Endodermal cell (in vitro differentiated cells): ENCODE results near the gene USP31. TPM values are rescaled to one million over a fixed set of nuclear protein-coding genes. Genes with fewer than 3 reads are reported as not detected.

Experiments
- DNase-seq: peaks from one replicate; pipeline ENCODE4 v3.0.0-alpha.2; 2017
- H3K27ac ChIP-seq: 2 replicates; pipeline ENCODE4 v1.5.1; 2013; ENCODE audit warnings: mild to moderate bottlenecking, low read depth, low read length, moderate library complexity
- H3K27me3 ChIP-seq: 2 replicates; pipeline ENCODE4 v1.6.1; 2013; ENCODE audit warnings: mild to moderate bottlenecking, low read length, moderate library complexity; ENCODE audit not compliant: insufficient read depth, control insufficient read depth, poor library complexity, severe bottlenecking
- H3K36me3 ChIP-seq: 2 replicates; pipeline ENCODE4 v1.7.0; 2013; ENCODE audit warnings: mild to moderate bottlenecking, low read length, moderate library complexity; ENCODE audit not compliant: control insufficient read depth, insufficient read depth
- H3K4me1 ChIP-seq: one replicate; pipeline ENCODE4 v1.7.0; 2013; ENCODE audit warnings: low read length; ENCODE audit not compliant: control insufficient read depth, insufficient read depth
- H3K4me3 ChIP-seq: 2 replicates; pipeline ENCODE4 v1.5.1; 2013; ENCODE audit warnings: mild to moderate bottlenecking, low read length, moderate library complexity
- H3K9ac ChIP-seq: 2 replicates; pipeline ENCODE4 v1.6.1; 2013; ENCODE audit warnings: mild to moderate bottlenecking, low read length, moderate library complexity; ENCODE audit not compliant: poor library complexity, severe bottlenecking; ENCODE audit errors: extremely low read depth
- H3K9me3 ChIP-seq: 2 replicates; pipeline ENCODE4 v1.6.1; 2013; ENCODE audit warnings: mild to moderate bottlenecking, low read length, moderate library complexity; ENCODE audit not compliant: control insufficient read depth
- H3K27ac Mint-ChIP-seq: 2 replicates; pipeline ENCODE4 v1.8.0; 2020; ENCODE audit warnings: mixed read lengths
- H3K27me3 Mint-ChIP-seq: 2 replicates; pipeline ENCODE4 v1.8.0; 2021; ENCODE audit warnings: mild to moderate bottlenecking, mixed read lengths; ENCODE audit not compliant: insufficient read depth
- H3K36me3 Mint-ChIP-seq: 2 replicates; pipeline ENCODE4 v1.8.0; 2020; ENCODE audit warnings: low read depth, mixed read lengths
- H3K4me1 Mint-ChIP-seq: 2 replicates; pipeline ENCODE4 v1.8.0; 2020; ENCODE audit warnings: mixed read lengths
- H3K4me3 Mint-ChIP-seq: 2 replicates; pipeline ENCODE4 v1.8.0; 2020; ENCODE audit warnings: mild to moderate bottlenecking, moderate library complexity, mixed read lengths
- H3K9me3 Mint-ChIP-seq: 2 replicates; pipeline ENCODE4 v1.8.0; 2020; ENCODE audit warnings: mild to moderate bottlenecking, mixed read lengths
- WGBS, 2 experiments: methylation state at CpG; one replicate each; pipeline versions ENCODE4 v1.1.5 to v1.1.7; 2013; ENCODE audit warnings: missing lambda C conversion rate in 2 of 2, mixed read lengths in 1 of 2; ENCODE audit not compliant: insufficient coverage in 1 of 2, insufficient read length in 1 of 2; 5-methylcytosine and 5-hydroxymethylcytosine counted together
- total RNA-seq, 2 donors: library from RNA; stranded (reverse); fragmentation: NEBNext Ultra II Directional in 1 of 2; extraction: Animal tissue kit (Norgen Biotek cat#: 25700) in 1 of 2; gene quantifications; 2 replicates in 1 of 2; 3 replicates in 1 of 2; pipeline ENCODE4 v1.2.1, GENCODE V29; 2021
- TF ChIP-seq, protein P1 (sequence below): fragments of 200-600 bp; sonication (generic); conservative IDR thresholded peaks from 2 replicates; pipeline ENCODE4 v1.5.0; 2021; ENCODE audit warnings: antibody characterized with exemption, mild to moderate bottlenecking

Gene USP31
- total RNA-seq, 2 donors from 2014 or later, result 19.9 to 22.1 TPM

DNA sequence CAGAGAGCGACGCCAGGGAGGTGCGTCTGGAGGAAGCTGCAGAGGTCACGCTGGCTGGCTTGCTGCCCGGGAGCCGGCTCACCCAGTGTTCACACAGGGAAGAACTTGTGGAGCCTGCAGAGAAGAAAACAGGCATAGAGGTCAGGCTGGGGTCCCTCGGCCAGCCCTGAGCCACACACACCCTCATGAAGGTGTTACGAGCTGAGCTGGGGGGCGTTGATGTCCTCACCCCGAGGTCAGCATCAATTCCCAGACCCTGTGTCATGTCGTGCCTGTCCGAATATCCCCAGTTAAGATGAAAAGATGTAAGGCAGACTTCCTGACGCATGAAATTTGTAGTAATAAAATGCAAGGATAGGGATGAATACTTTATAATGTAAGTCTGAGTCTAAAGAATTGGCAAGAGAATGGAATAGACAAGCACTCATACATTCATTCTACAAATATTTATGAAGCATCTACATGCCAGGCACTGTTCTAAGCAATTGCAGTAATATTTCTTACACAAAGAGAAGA is 77.1 kb downstream of the USP31 start:
- H3K27me3 Mint-ChIP-seq, result no peaks in the 10 kb centered on the region
- Histone ChIP-seq H3K9ac (no peak overlapping the region), H3K4me1 (no peaks in the 10 kb centered on the region), H3K9me3 (no peaks in the 10 kb centered on the region), H3K4me3 (no peak overlapping the region), H3K27ac (no peak overlapping the region), H3K36me3 (peaks cover 72% of the 10 kb centered on the region), H3K27me3 (no peaks in the 10 kb centered on the region)
- peak overlapping the region; percentile 13 for H3K27ac Mint-ChIP-seq
- no peaks in the 10 kb centered on the region for H3K9me3 Mint-ChIP-seq
- DNase-seq, result no peak
- peaks cover 67% of the 10 kb centered on the region for H3K36me3 Mint-ChIP-seq
- 92 to 93% methylated on average over 7 to 13 of the region's 13 CpGs for WGBS, 2 experiments
- H3K4me1 Mint-ChIP-seq, result no peaks in the 10 kb centered on the region
- no peak overlapping the region for H3K4me3 Mint-ChIP-seq
- TF ChIP-seq, protein P1, sequence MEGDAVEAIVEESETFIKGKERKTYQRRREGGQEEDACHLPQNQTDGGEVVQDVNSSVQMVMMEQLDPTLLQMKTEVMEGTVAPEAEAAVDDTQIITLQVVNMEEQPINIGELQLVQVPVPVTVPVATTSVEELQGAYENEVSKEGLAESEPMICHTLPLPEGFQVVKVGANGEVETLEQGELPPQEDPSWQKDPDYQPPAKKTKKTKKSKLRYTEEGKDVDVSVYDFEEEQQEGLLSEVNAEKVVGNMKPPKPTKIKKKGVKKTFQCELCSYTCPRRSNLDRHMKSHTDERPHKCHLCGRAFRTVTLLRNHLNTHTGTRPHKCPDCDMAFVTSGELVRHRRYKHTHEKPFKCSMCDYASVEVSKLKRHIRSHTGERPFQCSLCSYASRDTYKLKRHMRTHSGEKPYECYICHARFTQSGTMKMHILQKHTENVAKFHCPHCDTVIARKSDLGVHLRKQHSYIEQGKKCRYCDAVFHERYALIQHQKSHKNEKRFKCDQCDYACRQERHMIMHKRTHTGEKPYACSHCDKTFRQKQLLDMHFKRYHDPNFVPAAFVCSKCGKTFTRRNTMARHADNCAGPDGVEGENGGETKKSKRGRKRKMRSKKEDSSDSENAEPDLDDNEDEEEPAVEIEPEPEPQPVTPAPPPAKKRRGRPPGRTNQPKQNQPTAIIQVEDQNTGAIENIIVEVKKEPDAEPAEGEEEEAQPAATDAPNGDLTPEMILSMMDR, result no peak

DNA sequence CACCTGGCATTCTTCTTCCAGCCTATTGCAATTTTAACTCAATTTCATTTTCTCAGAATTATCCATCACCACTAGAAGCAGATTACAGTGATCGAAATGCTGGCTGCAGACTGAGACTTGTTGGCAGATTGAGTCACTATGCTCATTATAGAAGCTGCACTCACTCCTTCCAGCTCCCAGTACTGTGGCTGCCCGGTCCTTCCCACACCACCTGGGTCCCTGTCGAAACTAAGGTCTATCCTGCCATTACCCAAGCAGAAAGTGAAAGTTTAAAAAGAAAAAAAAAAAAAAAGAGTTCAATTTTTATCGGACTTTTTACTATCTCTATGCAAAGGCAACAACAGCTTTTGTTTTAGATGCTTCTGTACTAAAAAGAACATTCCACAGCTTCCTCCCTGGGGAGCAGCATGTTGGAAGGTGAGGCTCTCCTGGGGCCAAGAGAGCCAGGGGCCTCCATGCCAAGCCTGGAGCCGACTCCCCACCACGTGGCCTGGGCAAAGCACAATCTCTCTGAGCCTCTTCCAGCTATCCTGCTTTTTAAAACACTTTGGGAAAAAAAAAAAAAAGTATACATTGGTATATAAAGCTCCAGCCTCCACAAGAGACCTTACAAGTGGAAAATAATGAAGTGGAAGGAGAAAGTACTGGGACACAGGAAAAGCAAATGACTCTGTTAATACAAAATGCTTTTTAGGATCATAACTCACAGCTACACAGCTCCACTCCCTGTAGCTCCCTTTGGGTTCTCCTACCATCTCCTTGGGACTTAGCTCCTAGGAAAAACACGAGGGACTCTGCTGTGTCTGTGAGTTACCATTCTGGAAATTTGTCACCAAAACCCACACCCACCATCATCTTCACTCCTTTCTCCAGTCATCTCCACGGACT is 77.8 kb downstream of the USP31 start:
- 87 to 93% methylated on average over 3 to 8 of the region's 8 CpGs for WGBS, 2 experiments
- no peak overlapping the region for H3K4me3 ChIP-seq
- no peak overlapping the region for H3K4me3 Mint-ChIP-seq
- H3K36me3 Mint-ChIP-seq, result peaks cover 62% of the 10 kb centered on the region
- no peaks in the 10 kb centered on the region for H3K9me3 ChIP-seq
- no peaks in the 10 kb centered on the region for H3K4me1 Mint-ChIP-seq
- no peaks in the 10 kb centered on the region for H3K27me3 ChIP-seq
- no peak overlapping the region for H3K9ac ChIP-seq
- peak overlapping the region; percentile 13 for H3K27ac Mint-ChIP-seq
- H3K9me3 Mint-ChIP-seq, result no peaks in the 10 kb centered on the region
- no peaks in the 10 kb centered on the region for H3K27me3 Mint-ChIP-seq
- no peak for DNase-seq
- H3K36me3 ChIP-seq, result peaks cover 78% of the 10 kb centered on the region
- no peak overlapping the region for H3K27ac ChIP-seq
- H3K4me1 ChIP-seq, result no peaks in the 10 kb centered on the region
- TF ChIP-seq, protein P1, result no peak

DNA sequence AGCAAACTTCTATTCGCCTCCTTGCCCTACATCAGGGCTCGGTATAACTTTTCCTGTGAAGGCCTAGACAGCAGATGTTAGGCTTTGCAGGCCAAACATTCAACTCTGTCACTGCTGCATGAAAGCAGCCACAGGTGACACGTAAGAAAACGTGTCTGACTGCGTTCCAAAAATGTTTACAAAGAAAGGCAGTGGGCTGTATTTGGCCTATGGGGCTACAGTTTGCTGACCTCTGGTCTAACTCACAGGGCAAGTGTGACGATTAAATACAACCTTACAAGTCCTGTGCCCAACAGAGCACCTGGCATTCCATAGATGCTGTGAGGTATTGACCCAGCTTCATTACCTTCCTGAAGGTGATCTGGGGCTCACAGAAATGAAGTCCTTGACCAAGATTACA is 79.4 kb downstream of the USP31 start:
- Histone ChIP-seq H3K4me1 (no peaks in the 10 kb centered on the region), H3K4me3 (no peak overlapping the region), H3K9me3 (no peaks in the 10 kb centered on the region), H3K9ac (no peak overlapping the region), H3K27me3 (no peaks in the 10 kb centered on the region), H3K36me3 (peaks cover 77% of the 10 kb centered on the region), H3K27ac (no peak overlapping the region)
- TF ChIP-seq, protein P1, result no peak
- no peaks in the 10 kb centered on the region for H3K27me3 Mint-ChIP-seq
- H3K27ac Mint-ChIP-seq, result no peak overlapping the region
- no peaks in the 10 kb centered on the region for H3K9me3 Mint-ChIP-seq
- no peak for DNase-seq
- no peaks in the 10 kb centered on the region for H3K4me1 Mint-ChIP-seq
- H3K36me3 Mint-ChIP-seq, result peaks cover 54% of the 10 kb centered on the region
- no peak overlapping the region for H3K4me3 Mint-ChIP-seq
- 93 to 100% methylated on average over 6 of the region's 6 CpGs for WGBS, 2 experiments
